Pancreas (tissue), 10 donors: ENCODE data around the gene MASTL. TPM values are rescaled to one million over a fixed set of nuclear protein-coding genes. Genes with fewer than 3 reads are reported as not detected.

Source experiments
- ATAC-seq, 4 donors: fragments of 200-7000 bp; cut with Tn5 transposase; one replicate each; pipeline versions ENCODE4 v1.8.0 to v1.9.1; 2020; ENCODE audit warnings: mild to moderate bottlenecking in 4 of 4, moderate library complexity in 4 of 4
- DNase-seq, 6 donors: peaks; one replicate each; pipeline ENCODE4 v3.0.0-alpha.2; 2020
- FAIRE-seq: peaks from 2 replicates; lab custom pipeline; 2012; peaks lifted over from hg19 to GRCh38; lab: Jason Lieb, UNC
- H3K27ac ChIP-seq, 4 donors: fragments of 200-600 bp; sonication (generic); 1 replicate in 3 of 4; 2 replicates in 1 of 4; pipeline versions ENCODE4 v1.5.0 to v1.8.0; 2020
- H3K27me3 ChIP-seq, 4 donors: fragments of 200-600 bp; one replicate each; pipeline ENCODE4 v1.8.0; 2021
- H3K36me3 ChIP-seq, 3 donors: fragments of 200-600 bp; sonication (generic) in 1 of 3; one replicate each; pipeline versions ENCODE4 v1.5.0 to v1.8.0; 2020 to 2021
- H3K4me1 ChIP-seq, 3 donors: fragments of 200-600 bp; one replicate each; pipeline ENCODE4 v1.8.0; 2021
- H3K4me3 ChIP-seq, 4 donors: fragments of 200-600 bp; sonication (generic) in 2 of 4; one replicate each; pipeline versions ENCODE4 v1.5.0 to v1.8.0; 2020 to 2021
- H3K9me3 ChIP-seq, 4 donors: fragments of 200-600 bp; one replicate each; pipeline ENCODE4 v1.8.0; 2021
- WGBS, 2 donors: extraction: QIAGEN DNeasy Blood & Tissue Kit; methylation state at CpG; one replicate each; pipeline ENCODE4 v1.1.7; 2013; 5-methylcytosine and 5-hydroxymethylcytosine counted together
- intact Hi-C, 3 donors: fragments of 100-400 bp; cut with DNase I; formaldehyde crosslinking; loops; one replicate each; pipeline versions ENCODE4 v1.11.1 to v1.14.2; 2022
- polyA plus RNA-seq, 2 donors: library from polyadenylated mRNA; stranded (reverse); fragments of 200-250 nt; gene quantifications; one replicate each; pipeline ENCODE4 v1.2.3, GENCODE V29; 2013
- total RNA-seq, 6 donors: library from RNA; stranded (reverse); fragmentation: NEBNext Ultra II Directional in 4 of 6; extraction: Animal tissue kit (Norgen Biotek cat#: 25700) in 4 of 6; gene quantifications; one replicate each; pipeline versions ENCODE4 v1.2.1 to v1.2.4, GENCODE V29; 2021 to 2023
- TF ChIP-seq, protein P1 (sequence below), 4 donors: fragments of 200-600 bp; sonication (generic) in 3 of 4; IDR thresholded peaks; one replicate each; pipeline versions ENCODE4 v1.5.0 to v1.8.0; 2021; ENCODE audit warnings: antibody characterized with exemption in 4 of 4
- donor health status: healthy with polysubstance abuse.
- donor health status: DM: no; HTN: no; CAD: no; lungs with moderate emphysema.
- donor health status: DM: no; HTN: no; CAD: no.
- donor health status: control.
- donor health status: control.
- donor health status: Bipolar disorder and iron deficiency.
- donor health status: DM: yes; HTN: yes; CAD: no.
- donor health status: DM: no; HTN: no; CAD: no.
- donor health status: DM: no; HTN: no; CAD: no.
- donor health status: DM: yes; HTN: yes; CAD: no.

The MASTL gene
- total and polyA plus RNA-seq, 8 donors = 1.3 to 3.7 (median 2.1) TPM

DNA sequence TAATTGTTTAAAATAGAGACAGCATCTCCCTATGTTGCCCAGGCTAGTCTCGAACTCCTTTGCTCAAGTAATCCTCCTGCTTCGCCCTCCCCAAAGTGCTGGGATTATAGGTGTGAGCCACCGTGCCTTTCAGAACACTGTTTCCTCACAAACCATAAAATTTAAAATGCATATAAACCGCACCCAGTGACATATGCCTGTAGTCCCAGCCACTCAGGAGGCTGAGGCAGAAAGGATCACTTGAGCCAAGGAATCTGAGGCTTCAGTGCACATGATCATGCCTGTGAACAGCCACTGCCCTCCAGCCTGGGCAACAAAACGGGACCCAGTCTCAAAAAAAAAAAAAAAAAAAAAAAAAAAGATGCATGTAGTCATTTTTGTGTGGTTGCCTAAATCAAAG lies 48.7 kb downstream of the MASTL start:
- intact Hi-C loops = no loop called here
- DNase-seq (no peak), ATAC-seq (no peak), FAIRE-seq (no peak)
- Histone ChIP-seq H3K36me3 (peaks cover 0 to 32% (median 12%) of the 10 kb centered on the region in 3 donors), H3K27ac (no peak overlapping the region), H3K9me3 (no peaks in the 10 kb centered on the region), H3K4me3 (no peak overlapping the region), H3K27me3 (no peaks in the 10 kb centered on the region), H3K4me1 (no peaks in the 10 kb centered on the region)
- WGBS, 2 donors = 84 to 91% methylated on average over 5 of the region's 5 CpGs
- TF ChIP-seq, protein P1, sequence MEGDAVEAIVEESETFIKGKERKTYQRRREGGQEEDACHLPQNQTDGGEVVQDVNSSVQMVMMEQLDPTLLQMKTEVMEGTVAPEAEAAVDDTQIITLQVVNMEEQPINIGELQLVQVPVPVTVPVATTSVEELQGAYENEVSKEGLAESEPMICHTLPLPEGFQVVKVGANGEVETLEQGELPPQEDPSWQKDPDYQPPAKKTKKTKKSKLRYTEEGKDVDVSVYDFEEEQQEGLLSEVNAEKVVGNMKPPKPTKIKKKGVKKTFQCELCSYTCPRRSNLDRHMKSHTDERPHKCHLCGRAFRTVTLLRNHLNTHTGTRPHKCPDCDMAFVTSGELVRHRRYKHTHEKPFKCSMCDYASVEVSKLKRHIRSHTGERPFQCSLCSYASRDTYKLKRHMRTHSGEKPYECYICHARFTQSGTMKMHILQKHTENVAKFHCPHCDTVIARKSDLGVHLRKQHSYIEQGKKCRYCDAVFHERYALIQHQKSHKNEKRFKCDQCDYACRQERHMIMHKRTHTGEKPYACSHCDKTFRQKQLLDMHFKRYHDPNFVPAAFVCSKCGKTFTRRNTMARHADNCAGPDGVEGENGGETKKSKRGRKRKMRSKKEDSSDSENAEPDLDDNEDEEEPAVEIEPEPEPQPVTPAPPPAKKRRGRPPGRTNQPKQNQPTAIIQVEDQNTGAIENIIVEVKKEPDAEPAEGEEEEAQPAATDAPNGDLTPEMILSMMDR (IDR thresholded peaks at IDR 0.05) = no peak

DNA sequence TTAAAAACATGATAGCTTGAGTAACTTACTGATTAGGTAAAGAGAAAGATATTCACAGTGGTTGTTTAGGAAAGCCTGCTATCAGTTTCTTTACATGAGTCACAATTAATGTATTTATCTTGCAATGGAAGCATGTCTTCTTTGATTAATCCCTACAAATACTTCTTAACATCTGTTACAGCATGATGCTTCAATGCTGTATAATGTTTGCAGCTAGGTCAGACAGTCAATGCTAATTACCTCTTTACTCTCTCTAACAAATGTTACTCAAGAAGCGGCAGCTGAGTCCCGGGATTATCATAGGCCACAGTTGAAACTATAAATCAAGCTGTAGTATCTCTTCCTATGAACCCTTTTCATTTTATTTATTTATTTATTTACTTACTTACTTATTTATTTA lies 52.2 kb downstream of the MASTL start:
- ATAC-seq (no peak), DNase-seq (no peak), FAIRE-seq (no peak)
- Histone ChIP-seq H3K27me3 (no peaks in the 10 kb centered on the region), H3K27ac (no peak overlapping the region), H3K4me3 (no peak overlapping the region), H3K9me3 (no peaks in the 10 kb centered on the region), H3K4me1 (no peaks in the 10 kb centered on the region), H3K36me3 (peaks cover 0 to 49% (median 12%) of the 10 kb centered on the region in 3 donors)
- intact Hi-C loops = no loop called here
- 93 to 97% methylated on average over 2 of the region's 2 CpGs for WGBS, 2 donors
- TF ChIP-seq, protein P1 (IDR thresholded peaks at IDR 0.05) = no peak

DNA sequence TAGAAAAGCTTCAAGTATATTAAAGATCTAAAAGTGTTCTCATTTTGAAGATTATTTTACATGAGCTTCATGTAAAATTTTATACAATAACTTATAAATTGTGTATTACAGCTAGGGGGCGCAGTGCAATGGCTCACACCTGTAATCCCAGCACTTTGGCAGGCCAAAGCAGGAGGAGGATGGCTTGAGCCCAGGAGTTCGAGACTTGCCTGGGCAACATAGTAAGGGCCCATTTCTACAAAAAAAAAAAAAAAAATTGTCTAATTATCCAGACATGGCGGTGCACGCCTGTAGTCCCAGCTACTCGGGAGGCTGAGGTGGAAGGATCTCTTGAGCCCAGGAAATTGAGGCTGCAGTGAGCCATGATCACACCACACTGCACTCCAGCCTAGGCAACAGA lies 68.8 kb downstream of the MASTL start:
- intact Hi-C loops = loop anchor here in 1 of 3 donors (10.0 kb wide), 1 partner anchor 61 kb away; no protein-coding TSS in a partner anchor
- TF ChIP-seq, protein P1 (IDR thresholded peaks at IDR 0.05) = peak; percentile 23 to 50 (median 45)
- no peak overlapping the region for H3K4me3 ChIP-seq
- WGBS, 2 donors = 62 to 70% methylated on average over 5 of the region's 5 CpGs
- H3K36me3 ChIP-seq = peaks cover 0 to 11% (median 0%) of the 10 kb centered on the region in 3 donors
- FAIRE-seq (no peak), DNase-seq (peak in 4 of 6 donors; percentile 33 to 59 (median 52)), ATAC-seq (peak; percentile 81 to 93 (median 87))
- no peaks in the 10 kb centered on the region for H3K9me3 ChIP-seq
- H3K4me1 ChIP-seq = no peaks in the 10 kb centered on the region
- H3K27me3 ChIP-seq = no peaks in the 10 kb centered on the region
- no peak overlapping the region for H3K27ac ChIP-seq

DNA sequence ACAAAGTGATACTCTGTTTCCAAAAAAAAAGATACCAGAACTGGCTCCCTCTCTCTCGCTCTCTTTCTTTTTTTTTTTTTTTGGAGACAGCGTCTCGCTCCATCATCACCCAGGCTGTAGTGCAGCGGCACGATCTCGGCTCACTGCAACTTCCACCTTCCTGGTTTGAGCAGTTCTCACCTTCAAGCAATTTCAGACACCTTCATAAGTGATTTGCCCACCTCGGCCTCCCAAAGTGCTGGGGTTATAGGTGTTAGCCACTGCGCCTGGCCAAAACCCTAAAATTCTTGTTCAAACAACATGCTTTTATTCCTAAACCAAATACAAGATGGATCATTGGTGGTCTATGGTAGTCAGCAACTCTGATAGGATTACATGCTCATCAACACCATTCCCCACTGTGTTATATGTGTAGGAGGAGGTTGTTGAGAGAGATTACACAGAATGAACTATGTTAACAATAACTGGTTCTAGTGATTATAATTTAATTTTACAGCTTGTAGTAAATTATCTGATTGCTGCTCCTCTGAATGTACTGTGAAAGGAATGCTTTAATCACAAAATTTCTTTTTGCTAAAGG lies 69.9 kb downstream of the MASTL start:
- DNase-seq (no peak), FAIRE-seq (no peak), ATAC-seq (no peak)
- H3K9me3 ChIP-seq = no peaks in the 10 kb centered on the region
- no peaks in the 10 kb centered on the region for H3K27me3 ChIP-seq
- no peak overlapping the region for H3K4me3 ChIP-seq
- H3K36me3 ChIP-seq = peaks cover 0 to 7% (median 0%) of the 10 kb centered on the region in 3 donors
- no peak overlapping the region for H3K27ac ChIP-seq
- 86 to 96% methylated on average over 8 of the region's 8 CpGs for WGBS, 2 donors
- intact Hi-C loops = loop anchor here in 1 of 3 donors (10.0 kb wide), 1 partner anchor 60 kb away; no protein-coding TSS in a partner anchor
- TF ChIP-seq, protein P1 (IDR thresholded peaks at IDR 0.05) = no peak
- H3K4me1 ChIP-seq = no peaks in the 10 kb centered on the region

DNA sequence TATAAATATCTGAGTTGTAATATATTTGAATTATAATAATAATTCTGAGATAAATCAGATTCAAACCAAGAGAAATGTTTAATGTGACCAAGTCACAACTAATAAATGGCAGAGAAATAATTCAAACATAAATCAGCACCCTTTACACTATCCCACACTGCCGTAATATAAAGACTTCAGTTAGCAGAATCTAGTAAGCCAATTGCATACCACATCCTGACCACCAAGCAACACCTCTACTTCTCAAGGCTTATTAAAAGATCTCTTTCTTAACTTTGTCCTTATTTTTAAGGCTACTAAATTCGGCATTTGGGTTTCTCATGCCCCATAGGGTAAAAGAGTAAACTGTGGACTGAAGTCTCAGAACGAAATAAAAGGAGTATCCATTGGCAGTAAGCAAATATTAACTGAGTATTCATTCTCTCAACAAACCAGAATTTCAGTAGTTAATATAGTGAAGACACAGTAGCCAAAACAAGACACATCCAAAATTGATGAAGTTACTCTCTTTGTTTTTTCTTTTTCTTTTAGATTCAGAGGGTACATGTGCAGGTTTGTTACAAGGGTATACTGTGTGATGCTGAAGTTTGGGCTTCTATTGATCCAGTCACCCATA lies 70.6 kb downstream of the MASTL start:
- peaks cover 0 to 7% (median 0%) of the 10 kb centered on the region in 3 donors for H3K36me3 ChIP-seq

More for the DNA sequence above, 70.6 kb downstream of the MASTL start:
- no peak for DNase-seq
- FAIRE-seq = no peak
- TF ChIP-seq, protein P1 (IDR thresholded peaks at IDR 0.05) = no peak
- Histone ChIP-seq H3K4me1 (no peaks in the 10 kb centered on the region), H3K27ac (no peak overlapping the region), H3K4me3 (no peak overlapping the region), H3K27me3 (no peaks in the 10 kb centered on the region), H3K9me3 (no peaks in the 10 kb centered on the region)
- 52 to 58% methylated on average over 3 of the region's 3 CpGs for WGBS, 2 donors
- intact Hi-C loops = loop anchor here in 1 of 3 donors (10.0 kb wide), 1 partner anchor 59 kb away; no protein-coding TSS in a partner anchor
- ATAC-seq = no peak
